SU-DHL-6 (cell line): Measurements from ENCODE around the gene EDA2R.

Source experiments
- EZH2phosphoT487 ChIP-seq: fragments of 200-600 bp; sonication (generic), shearing (Covaris generic); conservative IDR thresholded peaks from 2 replicates; pipeline ENCODE4 v1.6.1; 2018; ENCODE audit warnings: mild to moderate bottlenecking, antibody characterized with exemption, low read length, moderate library complexity, mixed read lengths
- TF ChIP-seq, protein P1 (sequence below): fragments of 200-600 bp; sonication (generic); IDR thresholded peaks from one replicate; pipeline ENCODE4 v1.5.1; 2017; ENCODE audit warnings: antibody characterized with exemption, mild to moderate bottlenecking, low read length, moderate library complexity; ENCODE audit not compliant: insufficient read depth, poor library complexity, severe bottlenecking

DNA sequence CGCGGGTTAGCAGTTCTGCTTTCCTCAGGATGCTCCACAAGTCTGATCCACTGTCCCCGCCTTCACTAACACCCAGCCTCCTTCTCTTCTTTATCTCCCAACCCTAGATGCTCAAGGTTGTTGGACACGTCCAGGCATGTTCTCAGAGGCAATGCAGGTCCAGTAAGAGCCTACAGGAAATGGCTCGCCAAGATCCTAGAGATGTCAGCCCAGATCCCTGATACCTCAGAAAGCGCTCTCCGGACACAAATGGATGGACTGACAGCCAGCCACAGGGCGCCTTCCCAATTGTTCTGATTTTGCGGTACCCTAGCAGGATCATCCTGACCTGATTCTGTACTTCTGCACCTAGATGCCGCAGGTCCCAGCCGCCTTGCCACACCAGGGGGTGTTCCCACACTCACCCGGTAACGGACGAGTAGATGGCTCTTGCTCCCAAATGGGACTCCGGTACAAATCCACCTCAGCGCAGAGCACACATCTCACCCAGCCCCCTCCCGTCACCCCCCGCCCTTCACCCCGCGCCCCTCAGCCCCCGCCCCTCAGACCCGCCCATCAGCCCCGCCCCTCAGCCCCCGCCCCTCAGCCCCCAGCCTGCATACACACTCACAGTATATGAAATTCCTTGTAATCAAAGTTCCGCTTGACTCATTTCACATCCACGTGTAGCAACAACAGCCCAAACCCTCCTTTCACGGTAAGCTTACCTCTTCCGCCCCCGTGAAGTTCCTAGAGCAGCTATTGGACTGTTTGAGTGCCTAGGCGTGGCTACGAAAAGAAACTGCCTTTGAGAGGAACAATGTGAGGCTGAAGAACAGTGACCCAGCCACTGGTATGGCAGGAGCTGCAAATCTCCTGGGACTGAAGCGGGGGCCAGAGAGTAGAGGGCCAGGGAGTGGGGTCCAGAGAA is at the start of gene EDA2R:
- TF ChIP-seq, protein P1, sequence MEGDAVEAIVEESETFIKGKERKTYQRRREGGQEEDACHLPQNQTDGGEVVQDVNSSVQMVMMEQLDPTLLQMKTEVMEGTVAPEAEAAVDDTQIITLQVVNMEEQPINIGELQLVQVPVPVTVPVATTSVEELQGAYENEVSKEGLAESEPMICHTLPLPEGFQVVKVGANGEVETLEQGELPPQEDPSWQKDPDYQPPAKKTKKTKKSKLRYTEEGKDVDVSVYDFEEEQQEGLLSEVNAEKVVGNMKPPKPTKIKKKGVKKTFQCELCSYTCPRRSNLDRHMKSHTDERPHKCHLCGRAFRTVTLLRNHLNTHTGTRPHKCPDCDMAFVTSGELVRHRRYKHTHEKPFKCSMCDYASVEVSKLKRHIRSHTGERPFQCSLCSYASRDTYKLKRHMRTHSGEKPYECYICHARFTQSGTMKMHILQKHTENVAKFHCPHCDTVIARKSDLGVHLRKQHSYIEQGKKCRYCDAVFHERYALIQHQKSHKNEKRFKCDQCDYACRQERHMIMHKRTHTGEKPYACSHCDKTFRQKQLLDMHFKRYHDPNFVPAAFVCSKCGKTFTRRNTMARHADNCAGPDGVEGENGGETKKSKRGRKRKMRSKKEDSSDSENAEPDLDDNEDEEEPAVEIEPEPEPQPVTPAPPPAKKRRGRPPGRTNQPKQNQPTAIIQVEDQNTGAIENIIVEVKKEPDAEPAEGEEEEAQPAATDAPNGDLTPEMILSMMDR: no peak
- TF ChIP-seq EZH2phosphoT487: no peak
